Gastroesophageal sphincter (tissue), 4 donors: Measurements from ENCODE around the gene PCDHA2. TPM values are rescaled to one million over a fixed set of nuclear protein-coding genes. Genes with fewer than 3 reads are reported as not detected.

ENCODE experiments used
- ATAC-seq: fragments of 150-250 bp; one replicate; pipeline ENCODE4 v1.9.1; 2016; ENCODE audit warnings: mild to moderate bottlenecking, moderate library complexity
- H3K27ac ChIP-seq, 4 donors: fragments of 200-600 bp; sonication (generic) in 3 of 4; 1 replicate in 3 of 4; 2 replicates in 1 of 4; pipeline ENCODE4 v1.5.1; 2016 to 2019
- H3K27me3 ChIP-seq: fragments of 200-600 bp; sonication (generic); one replicate; pipeline ENCODE4 v1.5.1; 2019
- H3K36me3 ChIP-seq, 2 donors: fragments of 200-600 bp; sonication (generic); one replicate each; pipeline ENCODE4 v1.5.1; 2019; ENCODE audit warnings: control low read depth in 1 of 2
- H3K4me1 ChIP-seq, 3 donors: fragments of 200-600 bp; sonication (generic); 1 replicate in 2 of 3; 2 replicates in 1 of 3; pipeline ENCODE4 v1.5.1; 2016 to 2019; ENCODE audit warnings: control low read depth in 2 of 3
- H3K4me3 ChIP-seq, 2 donors: fragments of 200-600 bp; sonication (generic); one replicate each; pipeline ENCODE4 v1.5.1; 2019; ENCODE audit warnings: mild to moderate bottlenecking in 1 of 2, moderate library complexity in 1 of 2
- H3K9me3 ChIP-seq, 3 donors: fragments of 200-600 bp; sonication (generic); one replicate each; pipeline ENCODE4 v1.5.1; 2017 to 2019; ENCODE audit warnings: control low read depth in 2 of 3
- EP300 ChIP-seq: sonication (generic); formaldehyde crosslinking; IDR thresholded peaks from one replicate; pipeline ENCODE4 v1.6.1; 2017; ENCODE audit warnings: antibody characterized with exemption, mild to moderate bottlenecking
- POLR2A ChIP-seq, 2 donors: fragments of 450-650 bp; IDR thresholded peaks; one replicate each; pipeline ENCODE4 v1.6.1; 2017; ENCODE audit warnings: antibody characterized with exemption in 2 of 2, mild to moderate bottlenecking in 2 of 2, moderate library complexity in 1 of 2
- POLR2AphosphoS5 ChIP-seq: sonication (generic); formaldehyde crosslinking; IDR thresholded peaks from one replicate; pipeline ENCODE4 v1.6.1; 2017; ENCODE audit warnings: antibody characterized with exemption
- WGBS, 2 donors: methylation state at CpG; one replicate each; pipeline ENCODE4 v1.1.5; 2018; ENCODE audit warnings: low coverage in 1 of 2; 5-methylcytosine and 5-hydroxymethylcytosine counted together
- total RNA-seq, 4 donors: library from RNA; depleted of rRNA; stranded (reverse); fragments of >200 nt; gene quantifications; one replicate each; pipeline ENCODE4 v1.1.0, GENCODE V29; 2016
- TF ChIP-seq, protein P1 (sequence below), 4 experiments: fragments of 200-600 bp in 2 of 4; fragments of 450-650 bp in 2 of 4; sonication (generic) in 1 of 4; IDR thresholded peaks; one replicate each; pipeline ENCODE4 v1.5.1; 2017 to 2019; ENCODE audit warnings: antibody characterized with exemption in 4 of 4, mild to moderate bottlenecking in 2 of 4, moderate library complexity in 2 of 4

PCDHA2 gene
- total RNA-seq, 4 donors from 2014 or later, result 0.19 to 0.27 TPM; not detected in 2

DNA sequence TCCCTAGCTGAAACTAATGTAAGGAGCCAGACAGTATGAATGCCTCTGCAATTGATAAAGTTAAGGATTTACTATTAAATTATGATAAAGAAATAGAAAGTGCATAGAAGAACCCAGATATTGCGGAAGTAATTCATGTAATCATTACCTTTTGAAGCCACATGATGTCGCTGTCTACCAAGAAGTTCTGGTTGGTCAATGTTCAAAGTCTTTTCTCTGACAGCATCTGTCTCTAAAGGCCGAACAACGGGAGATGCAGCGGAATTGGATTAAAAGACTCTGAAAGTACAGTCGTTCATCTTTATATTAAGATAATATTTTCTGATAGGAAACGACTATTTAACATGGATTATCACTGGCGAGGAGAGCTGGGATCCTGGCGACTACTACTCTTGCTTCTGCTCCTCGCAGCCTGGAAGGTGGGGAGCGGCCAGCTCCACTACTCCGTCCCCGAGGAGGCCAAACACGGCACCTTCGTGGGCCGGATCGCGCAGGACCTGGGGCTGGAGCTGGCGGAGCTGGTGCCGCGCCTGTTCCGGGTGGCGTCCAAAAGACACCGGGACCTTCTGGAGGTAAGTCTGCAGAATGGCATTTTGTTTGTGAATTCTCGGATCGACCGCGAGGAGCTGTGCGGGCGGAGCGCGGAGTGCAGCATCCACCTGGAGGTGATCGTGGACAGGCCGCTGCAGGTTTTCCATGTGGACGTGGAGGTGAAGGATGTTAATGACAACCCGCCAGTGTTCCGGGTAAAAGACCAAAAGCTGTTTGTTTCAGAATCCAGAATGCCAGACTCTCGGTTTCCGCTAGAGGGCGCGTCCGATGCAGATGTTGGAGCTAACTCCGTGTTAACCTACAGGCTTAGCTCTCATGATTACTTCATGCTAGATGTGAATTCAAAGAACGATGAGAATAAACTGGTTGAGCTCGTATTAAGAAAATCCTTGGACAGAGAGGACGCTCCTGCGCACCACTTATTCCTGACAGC is 46.6 kb downstream of the PCDHA2 start, which contains the start of gene PCDHA8:
Gene PCDHA8, plus strand, starts transcription at position 210 of the 985 bp plus-strand sequence. Its CDS starts 135 bp downstream, at position 345.
- Histone ChIP-seq H3K4me1 (no peaks in the 10 kb centered on the region), H3K27ac (no peak within 1 kb of the TSS), H3K36me3 (no peaks in the 10 kb centered on the region), H3K9me3 (peaks cover 0 to 51% (median 0%) of the 10 kb centered on the region in 3 donors), H3K27me3 (peaks cover 74% of the 10 kb centered on the region), H3K4me3 (no peak within 1 kb of the TSS)
- WGBS, 2 donors, result 17 to 32% methylated on average over 11 to 19 of the region's 47 CpGs
- TF ChIP-seq EP300 (no peak), POLR2A (IDR thresholded peaks at IDR 0.05) (no peak), POLR2AphosphoS5 (no peak)
- TF ChIP-seq, protein P1, sequence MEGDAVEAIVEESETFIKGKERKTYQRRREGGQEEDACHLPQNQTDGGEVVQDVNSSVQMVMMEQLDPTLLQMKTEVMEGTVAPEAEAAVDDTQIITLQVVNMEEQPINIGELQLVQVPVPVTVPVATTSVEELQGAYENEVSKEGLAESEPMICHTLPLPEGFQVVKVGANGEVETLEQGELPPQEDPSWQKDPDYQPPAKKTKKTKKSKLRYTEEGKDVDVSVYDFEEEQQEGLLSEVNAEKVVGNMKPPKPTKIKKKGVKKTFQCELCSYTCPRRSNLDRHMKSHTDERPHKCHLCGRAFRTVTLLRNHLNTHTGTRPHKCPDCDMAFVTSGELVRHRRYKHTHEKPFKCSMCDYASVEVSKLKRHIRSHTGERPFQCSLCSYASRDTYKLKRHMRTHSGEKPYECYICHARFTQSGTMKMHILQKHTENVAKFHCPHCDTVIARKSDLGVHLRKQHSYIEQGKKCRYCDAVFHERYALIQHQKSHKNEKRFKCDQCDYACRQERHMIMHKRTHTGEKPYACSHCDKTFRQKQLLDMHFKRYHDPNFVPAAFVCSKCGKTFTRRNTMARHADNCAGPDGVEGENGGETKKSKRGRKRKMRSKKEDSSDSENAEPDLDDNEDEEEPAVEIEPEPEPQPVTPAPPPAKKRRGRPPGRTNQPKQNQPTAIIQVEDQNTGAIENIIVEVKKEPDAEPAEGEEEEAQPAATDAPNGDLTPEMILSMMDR (IDR thresholded peaks at IDR 0.05), result no peak
- ATAC-seq, result no peak

DNA sequence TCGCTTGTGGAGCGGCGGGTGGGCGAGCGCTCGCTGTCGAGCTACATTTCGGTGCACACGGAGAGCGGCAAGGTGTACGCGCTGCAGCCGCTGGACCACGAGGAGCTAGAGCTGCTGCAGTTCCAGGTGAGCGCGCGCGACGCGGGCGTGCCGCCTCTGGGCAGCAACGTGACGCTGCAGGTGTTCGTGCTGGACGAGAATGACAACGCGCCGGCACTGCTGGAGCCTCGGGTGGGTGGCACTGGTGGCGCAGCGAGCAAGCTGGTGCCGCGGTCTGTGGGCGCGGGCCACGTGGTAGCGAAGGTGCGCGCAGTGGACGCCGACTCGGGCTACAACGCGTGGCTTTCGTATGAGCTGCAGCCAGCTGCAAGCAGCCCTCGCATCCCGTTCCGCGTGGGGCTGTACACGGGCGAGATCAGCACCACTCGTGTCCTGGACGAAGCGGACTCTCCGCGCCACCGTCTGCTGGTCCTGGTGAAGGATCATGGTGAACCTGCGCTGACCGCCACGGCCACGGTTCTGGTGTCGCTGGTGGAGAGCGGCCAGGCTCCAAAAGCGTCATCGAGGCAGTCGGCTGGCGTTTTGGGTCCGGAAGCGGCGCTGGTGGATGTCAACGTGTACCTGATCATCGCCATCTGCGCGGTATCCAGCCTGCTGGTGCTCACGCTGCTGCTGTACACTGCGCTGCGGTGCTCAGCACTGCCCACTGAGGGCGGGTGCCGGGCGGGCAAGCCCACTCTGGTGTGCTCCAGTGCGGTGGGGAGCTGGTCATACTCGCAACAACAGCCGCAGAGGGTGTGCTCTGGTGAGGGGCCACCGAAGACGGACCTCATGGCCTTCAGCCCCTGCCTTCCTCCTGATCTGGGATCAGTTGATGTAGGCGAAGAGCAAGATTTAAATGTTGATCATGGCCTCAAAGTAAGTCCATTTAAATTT is 48.4 kb downstream of the PCDHA2 start:
- ATAC-seq, result no peak
- H3K9me3 ChIP-seq, result peaks cover 0 to 64% (median 0%) of the 10 kb centered on the region in 3 donors
- TF ChIP-seq POLR2AphosphoS5, result no peak
- TF ChIP-seq, protein P1 (IDR thresholded peaks at IDR 0.05), result no peak
- no peak for TF ChIP-seq EP300
- TF ChIP-seq POLR2A (IDR thresholded peaks at IDR 0.05), result no peak
- no peaks in the 10 kb centered on the region for H3K4me1 ChIP-seq
- no peak overlapping the region for H3K4me3 ChIP-seq
- no peak overlapping the region for H3K27ac ChIP-seq
- peaks cover 83% of the 10 kb centered on the region for H3K27me3 ChIP-seq
- no peaks in the 10 kb centered on the region for H3K36me3 ChIP-seq
- 43 to 67% methylated on average over 1 of the region's 87 CpGs for WGBS, 2 donors

Other genes with a start within 250 kb of the PCDHA2 start
- gene EIF4EBP3, start 247.2 kb upstream of the PCDHA2 start, total RNA-seq, result 10 to 100 TPM in 2 of 4 donors, 1 to 10 TPM in 2; 1.8 to 21.5 (median 11.2) TPM
- 10 to 100 TPM; 17.5 to 29.4 (median 23.2) TPM for gene SRA1, start 237.4 kb upstream of the PCDHA2 start, total RNA-seq
- 10 to 100 TPM in 3 of 4 donors, 1 to 10 TPM in 1; 9.7 to 25.1 (median 17.5) TPM for gene APBB3, start 230.3 kb upstream of the PCDHA2 start, total RNA-seq
- gene SLC35A4, start 230.0 kb upstream of the PCDHA2 start, total RNA-seq, result 10 to 100 TPM; 24.5 to 52.0 (median 32.7) TPM
- 10 to 100 TPM; 20.4 to 84.5 (median 37.9) TPM for gene CD14, start 161.7 kb upstream of the PCDHA2 start, total RNA-seq
- gene TMCO6, start 155.4 kb upstream of the PCDHA2 start, total RNA-seq, result 10 to 100 TPM; 10.9 to 72.1 (median 26.7) TPM
- gene NDUFA2, start 147.2 kb upstream of the PCDHA2 start, total RNA-seq, result 10 to 100 TPM; 38.6 to 61.5 (median 46.1) TPM
- 100 to 1,000 TPM; 130 to 168 (median 131) TPM for gene IK, start 147.0 kb upstream of the PCDHA2 start, total RNA-seq
- 10 to 100 TPM; 15.6 to 25.1 (median 16.9) TPM for gene WDR55, start 129.9 kb upstream of the PCDHA2 start, total RNA-seq
- gene DND1, start 121.3 kb upstream of the PCDHA2 start, total RNA-seq, result under 1 TPM in 3 of 4 donors, not detected in 1; 0.19 to 0.67 (median 0.62) TPM
- 10 to 100 TPM; 65.9 to 67.9 (median 67.1) TPM for gene HARS1, start 103.5 kb upstream of the PCDHA2 start, total RNA-seq
- 10 to 100 TPM; 16.0 to 41.6 (median 25.5) TPM for gene HARS2, start 103.4 kb upstream of the PCDHA2 start, total RNA-seq
- gene ZMAT2, start 94.4 kb upstream of the PCDHA2 start, total RNA-seq, result 10 to 100 TPM; 35.8 to 47.2 (median 45.0) TPM
- gene PCDHA1, start 8.7 kb upstream of the PCDHA2 start, total RNA-seq, result not detected
- 1 to 10 TPM in 1 of 4 donors, under 1 TPM in 3; 0.32 to 1.4 (median 0.70) TPM for gene PCDHA3, start 6.2 kb downstream of the PCDHA2 start, total RNA-seq
- gene PCDHA4, start 12.2 kb downstream of the PCDHA2 start, total RNA-seq, result under 1 TPM in 3 of 4 donors, not detected in 1; 0.13 to 0.96 (median 0.31) TPM
- gene PCDHA5, start 26.8 kb downstream of the PCDHA2 start, total RNA-seq, result under 1 TPM in 3 of 4 donors, not detected in 1; 0.27 to 0.31 (median 0.27) TPM
- gene PCDHA6, start 33.1 kb downstream of the PCDHA2 start, total RNA-seq, result 1 to 10 TPM in 1 of 4 donors, under 1 TPM in 3; 0.31 to 1.4 (median 0.73) TPM
- gene PCDHA7, start 39.4 kb downstream of the PCDHA2 start, total RNA-seq, result under 1 TPM in 3 of 4 donors, not detected in 1; 0.27 to 0.47 (median 0.35) TPM
- under 1 TPM in 1 of 4 donors, not detected in 3; 0.15 TPM for gene PCDHA8, start 46.3 kb downstream of the PCDHA2 start, total RNA-seq
- gene PCDHA9, start 53.5 kb downstream of the PCDHA2 start, total RNA-seq, result under 1 TPM in 3 of 4 donors, not detected in 1; 0.13 to 0.47 (median 0.23) TPM
- gene PCDHA10, start 61.0 kb downstream of the PCDHA2 start, total RNA-seq, result 1 to 10 TPM in 3 of 4 donors, under 1 TPM in 1; 0.94 to 2.5 (median 1.4) TPM
- 1 to 10 TPM in 1 of 4 donors, under 1 TPM in 3; 0.13 to 1.9 (median 0.89) TPM for gene PCDHA11, start 74.1 kb downstream of the PCDHA2 start, total RNA-seq
- 1 to 10 TPM in 3 of 4 donors, under 1 TPM in 1; 0.54 to 4.7 (median 1.5) TPM for gene PCDHA12, start 80.5 kb downstream of the PCDHA2 start, total RNA-seq
- 1 to 10 TPM in 2 of 4 donors, under 1 TPM in 2; 0.22 to 2.5 (median 0.79) TPM for gene PCDHA13, start 87.3 kb downstream of the PCDHA2 start, total RNA-seq
- 1 to 10 TPM in 2 of 4 donors, under 1 TPM in 2; 0.47 to 6.6 (median 1.4) TPM for gene PCDHAC1, start 131.4 kb downstream of the PCDHA2 start, total RNA-seq
- gene PCDHAC2, start 171.6 kb downstream of the PCDHA2 start, total RNA-seq, result 10 to 100 TPM in 3 of 4 donors, 1 to 10 TPM in 1; 1.6 to 25.9 (median 13.9) TPM